ENCODE measurements around the gene CD164.
"Not testable (repeated sequence)": the region's sequence is repeated elsewhere in the genome, so short reads cannot be mapped to it uniquely, and the experiment has no call there.

CD164 gene

DNA sequence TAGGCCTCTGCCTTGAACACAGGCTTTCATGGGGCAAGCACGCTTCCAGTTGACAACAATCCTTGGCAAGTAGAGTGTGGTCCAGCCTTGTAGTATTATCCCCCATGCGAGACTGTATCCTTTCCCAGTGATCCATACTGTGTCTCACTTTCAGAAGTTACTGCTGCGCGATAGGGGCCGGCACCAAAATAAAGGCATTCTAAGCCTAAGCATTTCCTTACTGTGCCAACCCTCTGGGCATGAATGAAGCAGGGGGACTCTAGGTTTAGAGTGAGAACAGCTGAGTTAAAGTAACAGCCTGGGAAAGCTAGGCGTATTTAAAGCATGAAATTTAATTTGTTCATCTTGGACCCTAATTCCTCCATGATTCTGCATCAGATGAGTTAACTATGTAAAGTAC is 39.4 kb downstream of the CD164 start:
- DNase-seq (ENCODE audit: low spot score) = no peak

DNA sequence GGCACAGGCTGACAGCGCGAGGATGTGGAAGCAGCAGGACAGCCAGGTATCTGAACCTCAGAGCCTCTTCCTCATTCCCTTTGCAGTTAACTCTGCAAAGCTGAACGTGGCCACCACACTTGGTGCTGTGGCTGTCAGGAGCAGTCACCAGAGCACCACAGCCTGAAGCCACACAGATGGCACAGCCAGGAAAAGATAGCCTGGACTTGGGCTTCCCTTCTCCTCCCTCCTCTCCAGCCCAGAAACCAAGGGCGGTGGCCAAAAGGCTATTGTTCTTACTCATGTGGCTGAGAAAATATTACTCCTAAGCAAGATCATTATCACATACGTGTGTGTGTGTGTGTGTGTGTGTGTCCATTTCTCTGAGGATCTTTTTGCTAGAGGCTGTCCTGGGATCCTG is 39.8 kb downstream of the CD164 start:
- DNase-seq (ENCODE audit: low spot score) = no peak

DNA sequence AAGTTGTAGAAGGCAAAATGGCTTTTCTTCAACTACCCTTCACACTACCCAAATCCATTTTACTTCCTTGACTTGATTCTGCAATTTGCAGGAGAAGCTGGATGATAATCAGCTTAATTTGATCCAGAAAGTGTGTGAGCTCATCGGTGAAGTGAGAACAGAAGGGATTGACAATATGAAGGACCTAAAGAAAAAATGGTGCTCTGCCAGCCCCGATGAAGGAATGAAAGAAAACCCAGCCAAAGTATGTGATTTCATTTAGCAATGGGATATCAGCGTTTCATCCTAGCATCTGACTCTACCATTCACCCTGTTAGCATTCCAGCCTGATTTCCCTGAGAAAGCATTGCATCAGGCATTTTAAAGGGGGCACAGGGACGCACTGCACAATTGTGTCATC is 41.5 kb downstream of the CD164 start:
- DNase-seq (ENCODE audit: low spot score) = no peak

DNA sequence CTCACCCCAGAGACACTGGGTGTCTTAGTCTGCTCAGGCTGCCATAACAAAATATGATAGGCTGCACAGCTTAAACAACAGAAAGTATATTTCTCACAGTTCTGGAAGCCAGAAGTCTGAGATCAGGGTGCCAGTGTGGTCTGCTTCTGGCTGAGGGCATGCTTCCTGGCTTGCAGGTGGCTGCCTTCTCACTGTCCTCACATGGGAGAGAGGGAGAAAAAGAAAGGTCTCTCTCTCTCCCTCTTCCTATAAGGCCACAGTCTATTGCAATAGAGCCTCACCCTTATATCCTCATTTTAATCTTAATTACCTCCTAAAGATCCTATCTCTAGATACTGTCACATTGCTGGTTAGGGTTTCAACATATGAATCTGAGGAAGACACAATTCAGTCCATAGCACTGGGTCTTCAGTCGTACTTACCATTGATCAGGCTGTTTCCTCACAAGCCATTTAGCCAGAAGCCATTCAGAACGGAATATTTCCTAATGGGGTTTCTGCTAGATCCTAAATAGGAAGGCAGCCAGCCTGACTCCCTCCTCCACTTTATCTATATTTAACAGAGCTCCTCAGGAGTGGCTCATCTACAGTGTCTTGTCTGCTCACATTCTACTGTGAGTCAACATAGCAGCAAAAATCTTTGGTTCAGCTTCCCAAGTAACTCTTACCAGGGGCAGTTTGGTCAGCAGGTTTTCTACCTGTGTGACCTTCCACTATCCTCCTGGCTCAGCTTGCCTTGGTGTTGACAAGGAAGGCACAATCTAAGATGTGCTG is 42.2 kb downstream of the CD164 start:
- DNase-seq (ENCODE audit: low spot score) = no peak

DNA sequence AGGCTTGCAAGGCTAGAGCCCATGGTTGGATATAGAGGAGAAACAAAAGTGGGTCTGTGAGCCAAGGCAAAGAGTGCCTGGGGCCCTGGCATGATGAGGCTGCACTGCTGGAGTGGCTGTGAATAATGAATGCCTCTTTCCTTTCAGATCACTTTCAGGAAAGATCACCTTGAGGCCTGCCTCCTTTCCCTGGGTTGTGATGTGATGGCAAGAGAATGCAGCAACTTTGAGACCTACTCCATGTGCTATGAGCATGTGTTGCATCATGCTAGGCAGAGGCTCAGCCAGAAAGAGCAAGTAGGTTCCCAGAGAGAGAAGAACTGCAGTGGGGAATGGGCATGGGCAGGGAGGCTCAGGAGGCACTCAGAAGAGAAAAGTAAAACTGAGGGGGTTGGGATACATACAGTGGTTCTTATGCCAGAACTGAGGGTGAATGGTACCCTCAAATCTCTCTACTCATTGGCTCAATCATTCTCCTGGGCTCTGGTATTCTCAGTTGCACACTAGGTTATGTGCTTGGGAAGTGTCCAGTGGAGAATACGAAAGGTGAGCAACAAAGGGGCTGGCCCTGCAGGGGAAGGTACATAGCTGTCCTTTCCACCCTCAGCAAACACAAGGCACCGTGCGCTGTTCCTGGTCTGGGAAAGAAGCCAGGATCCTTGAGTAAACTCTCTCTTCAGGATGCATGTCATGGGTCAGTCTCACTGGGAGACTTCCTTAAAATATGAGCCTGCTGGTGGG is 45.9 kb downstream of the CD164 start:
- no peak for DNase-seq (ENCODE audit: low spot score)

DNA sequence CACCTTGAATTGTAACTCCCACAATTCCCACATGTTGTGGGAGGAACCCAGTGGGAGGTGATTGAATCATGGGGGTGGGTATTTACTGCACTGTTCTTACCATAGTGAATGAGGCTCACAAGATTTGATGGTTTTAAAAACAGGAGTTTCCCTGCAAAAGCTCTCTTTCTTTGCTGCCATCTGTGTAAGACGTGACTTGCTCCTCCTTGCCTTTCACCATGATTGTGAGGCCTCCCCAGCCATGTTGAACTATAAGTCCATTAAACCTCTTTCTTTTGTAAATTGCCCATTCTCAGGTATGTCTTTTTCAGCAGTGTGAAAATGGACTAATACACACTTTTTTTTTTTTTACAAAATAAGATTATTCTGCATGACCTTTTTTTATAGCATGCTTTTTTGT is 48.4 kb downstream of the CD164 start:
- DNase-seq (ENCODE audit: low spot score) = not testable (repeated sequence)

DNA sequence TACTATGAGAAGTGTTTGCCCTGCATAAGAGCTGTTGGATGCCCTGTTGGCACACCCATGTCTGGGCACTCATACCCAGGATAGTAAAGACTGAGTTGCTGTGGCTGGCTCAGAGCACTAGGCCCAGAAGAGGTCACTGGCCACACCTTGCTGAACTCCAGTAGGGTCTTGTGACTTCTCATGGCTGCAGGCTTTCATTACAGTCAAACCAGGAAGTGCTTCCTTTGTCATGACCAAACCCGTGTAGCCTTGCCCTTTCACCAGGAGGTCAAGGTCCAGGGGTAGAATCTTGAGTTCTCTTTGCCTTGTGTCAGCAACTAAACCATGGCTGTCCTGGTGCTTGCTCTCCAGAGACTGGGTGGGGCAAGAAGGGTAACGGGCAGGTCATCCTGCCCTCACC is 49.5 kb downstream of the CD164 start:
- no peak for DNase-seq (ENCODE audit: low spot score)

DNA sequence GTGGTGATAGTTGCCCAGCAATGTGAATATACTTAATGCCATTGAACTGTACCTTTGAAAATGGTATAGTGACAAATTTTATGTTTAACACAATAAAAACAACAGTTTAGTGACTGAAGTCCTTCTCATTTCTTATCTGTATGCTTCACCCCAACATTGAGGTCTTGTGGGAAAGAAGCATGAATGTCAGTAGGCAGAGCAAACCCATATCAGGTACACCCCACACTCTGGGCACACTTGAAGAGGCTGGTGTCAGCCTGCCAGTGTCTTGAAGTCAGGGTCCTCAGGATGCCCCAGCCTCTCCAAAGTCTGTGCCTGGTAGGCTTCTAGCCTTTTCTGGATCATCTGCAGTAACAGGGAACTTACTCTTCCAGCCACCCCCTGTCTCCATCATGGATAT is 51.2 kb downstream of the CD164 start:
- DNase-seq (ENCODE audit: low spot score) = no peak

DNA sequence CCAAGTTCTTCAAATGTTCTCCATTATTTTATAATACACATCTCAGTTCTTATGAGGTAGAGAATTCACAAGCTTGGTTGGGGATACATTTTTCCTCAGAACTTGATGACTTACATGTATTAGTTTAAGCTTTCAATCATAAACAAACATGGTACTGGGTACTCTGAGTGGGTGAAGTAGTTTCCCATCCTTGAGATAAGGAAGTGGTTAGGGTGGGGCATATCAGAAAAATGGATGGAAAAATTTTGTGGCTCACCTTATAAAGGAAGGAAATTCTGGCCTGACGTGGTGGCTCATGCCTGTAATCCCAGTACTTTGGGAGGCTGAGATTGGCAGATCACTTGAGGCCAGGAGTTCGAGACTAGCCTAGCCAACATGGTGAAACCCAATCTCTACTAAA is 52.0 kb downstream of the CD164 start:
- DNase-seq (ENCODE audit: low spot score) = no peak

DNA sequence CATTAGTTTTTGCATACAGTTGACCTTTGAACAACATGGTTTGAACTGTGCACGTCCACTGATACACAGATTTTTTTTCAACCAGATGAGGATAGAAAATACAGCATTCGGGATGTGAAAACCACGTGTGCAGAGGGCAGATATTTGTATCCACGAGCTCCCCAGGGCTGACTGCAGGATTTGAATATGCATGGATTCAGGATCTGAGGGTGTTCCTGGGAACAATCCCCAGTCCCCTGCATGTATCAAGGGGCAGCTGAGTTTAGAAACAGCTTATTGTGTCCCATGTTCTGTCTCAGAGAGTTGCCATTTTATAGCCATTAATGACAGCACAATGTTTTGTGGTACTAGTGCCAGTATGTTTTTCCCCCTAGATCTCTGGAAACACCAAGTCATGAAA is 53.6 kb downstream of the CD164 start:
- DNase-seq (ENCODE audit: low spot score) = no peak

DNA sequence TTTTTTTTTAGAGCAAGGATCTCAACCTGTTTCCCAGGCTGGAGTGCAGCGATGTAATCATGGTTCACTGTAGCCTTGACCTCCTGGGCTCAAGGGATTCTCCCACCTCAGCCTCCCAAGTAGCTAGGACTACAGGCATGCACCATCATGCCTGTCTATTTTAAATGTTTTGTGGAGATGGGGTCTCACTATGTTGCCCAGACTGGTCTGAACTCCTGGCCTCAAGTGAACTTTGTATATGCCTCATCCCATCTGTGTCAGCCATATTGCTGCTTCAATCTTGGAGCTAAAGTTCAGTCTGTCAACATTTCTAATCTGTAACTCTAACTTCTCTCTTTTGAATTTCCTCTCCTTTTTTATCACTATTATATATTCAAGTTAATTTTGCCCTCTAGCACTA is 54.3 kb downstream of the CD164 start:
- DNase-seq (ENCODE audit: low spot score) = no peak

DNA sequence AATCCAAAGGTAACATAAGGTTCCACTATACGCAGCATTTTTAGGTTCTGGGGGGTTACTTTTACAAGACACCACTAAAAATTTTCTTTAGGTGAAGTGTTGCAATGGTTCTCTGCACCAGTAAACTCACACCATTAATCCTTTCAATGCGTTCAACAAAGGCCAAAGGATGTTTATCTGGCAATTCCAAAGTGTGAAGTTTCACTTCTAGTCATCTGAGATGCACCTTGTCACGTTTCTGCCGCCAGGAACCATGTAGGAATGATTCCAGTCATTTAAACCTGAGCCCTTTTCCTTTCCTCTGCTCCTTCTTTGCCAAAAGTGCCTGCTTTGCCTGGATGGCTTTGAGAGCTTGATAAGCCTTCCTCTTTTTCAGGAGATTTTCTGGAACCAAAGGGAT is 54.8 kb downstream of the CD164 start:
- DNase-seq (ENCODE audit: low spot score) = no peak

DNA sequence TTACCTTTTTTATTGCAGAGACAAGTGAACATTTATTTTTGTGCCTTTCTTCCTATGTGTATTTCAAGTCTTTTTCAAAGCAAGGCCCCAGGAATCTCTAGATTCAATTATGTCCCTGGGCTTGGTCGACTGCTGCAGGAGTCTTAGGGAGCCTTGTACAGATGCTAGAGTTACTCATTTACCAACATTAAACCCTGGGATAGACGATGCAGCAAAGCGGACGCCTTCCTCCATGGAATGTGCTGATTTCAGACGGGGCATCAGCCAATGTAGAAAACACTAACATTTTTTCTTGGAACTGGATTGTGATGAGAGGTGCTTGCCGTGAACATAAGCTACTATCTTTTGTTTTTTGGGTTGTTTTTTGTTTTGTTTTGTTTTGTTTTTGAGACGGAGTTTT is 55.9 kb downstream of the CD164 start:
- no peak for DNase-seq (ENCODE audit: low spot score)

DNA sequence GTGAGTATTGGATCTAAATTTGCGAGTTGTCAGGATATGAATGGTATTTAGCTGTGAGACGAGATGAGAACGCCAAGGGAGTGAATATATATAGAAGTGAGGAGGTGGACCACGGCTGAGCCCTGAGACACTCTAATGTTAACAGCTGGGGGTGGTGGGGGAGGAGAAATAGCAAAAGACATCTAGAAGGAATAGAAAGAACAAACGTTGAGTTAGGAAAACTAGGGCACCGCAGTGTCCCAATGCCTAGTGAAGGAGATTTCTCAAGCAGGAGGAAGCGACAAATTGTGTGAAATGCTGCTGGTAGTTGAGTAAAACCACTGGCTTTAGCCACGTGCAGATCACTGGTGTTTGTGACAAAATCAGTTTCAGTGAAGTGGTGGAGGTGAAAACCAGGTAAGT is 56.9 kb downstream of the CD164 start:
- DNase-seq (ENCODE audit: low spot score) = no peak

DNA sequence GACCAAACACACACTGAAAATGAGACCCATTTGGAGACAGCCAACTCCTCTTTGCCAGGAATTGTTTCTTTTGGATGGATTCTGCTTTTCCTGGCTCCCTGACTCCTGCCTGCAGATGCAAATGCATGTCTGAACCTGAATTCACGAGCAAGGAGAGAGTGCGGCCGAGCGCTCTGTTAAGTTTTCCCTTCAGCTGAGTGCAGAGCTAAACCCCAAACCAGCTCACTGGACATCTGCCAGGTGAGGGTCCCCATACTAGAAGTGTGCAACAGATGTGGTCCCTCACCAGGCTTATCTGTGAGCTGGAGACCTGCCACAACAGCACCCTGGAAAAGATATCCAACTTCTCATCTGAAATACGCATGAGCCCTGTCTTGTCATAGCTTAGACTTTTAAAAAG is 59.0 kb downstream of the CD164 start:
- no peak for DNase-seq (ENCODE audit: low spot score)

DNA sequence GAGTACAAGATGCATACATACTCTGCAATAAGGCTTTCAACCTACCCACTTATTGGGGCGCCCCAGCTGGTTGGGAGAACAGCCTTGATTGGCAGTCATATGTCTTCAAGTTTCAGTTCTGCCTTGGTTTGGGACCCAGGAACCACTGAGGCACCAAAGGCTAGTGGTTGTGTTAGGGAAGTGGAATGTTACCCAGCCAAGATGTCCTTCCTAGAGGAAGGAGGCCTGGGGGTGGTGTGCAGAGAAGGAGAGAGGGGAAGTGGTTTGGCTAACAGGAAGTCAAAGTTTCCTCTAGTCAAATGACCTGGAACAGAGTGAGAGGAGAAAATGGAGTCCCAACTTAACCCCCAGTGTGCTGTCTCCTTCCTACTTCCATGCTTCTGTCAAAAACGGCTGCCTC is 59.4 kb downstream of the CD164 start:
- DNase-seq (ENCODE audit: low spot score) = no peak

DNA sequence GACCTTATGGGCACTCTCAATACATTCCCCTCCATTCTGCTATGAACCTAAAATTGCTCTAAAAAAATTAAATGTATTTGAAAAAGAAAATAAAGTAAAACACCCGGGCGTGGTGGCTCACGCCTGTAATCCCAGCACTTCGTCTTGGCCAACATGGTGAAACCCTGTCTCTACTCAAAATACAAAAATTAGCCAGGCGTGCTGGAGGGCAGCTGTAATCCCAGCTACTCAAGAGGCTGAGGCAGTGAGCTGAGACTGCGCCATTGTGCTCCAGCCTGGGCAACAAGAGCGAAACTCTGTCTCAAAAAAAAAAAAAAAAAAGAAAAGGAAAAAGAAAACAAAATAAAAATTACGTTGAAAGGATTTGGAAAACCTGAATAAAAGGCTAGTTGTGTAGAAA is 60.5 kb downstream of the CD164 start:
- no peak for DNase-seq (ENCODE audit: low spot score)

DNA sequence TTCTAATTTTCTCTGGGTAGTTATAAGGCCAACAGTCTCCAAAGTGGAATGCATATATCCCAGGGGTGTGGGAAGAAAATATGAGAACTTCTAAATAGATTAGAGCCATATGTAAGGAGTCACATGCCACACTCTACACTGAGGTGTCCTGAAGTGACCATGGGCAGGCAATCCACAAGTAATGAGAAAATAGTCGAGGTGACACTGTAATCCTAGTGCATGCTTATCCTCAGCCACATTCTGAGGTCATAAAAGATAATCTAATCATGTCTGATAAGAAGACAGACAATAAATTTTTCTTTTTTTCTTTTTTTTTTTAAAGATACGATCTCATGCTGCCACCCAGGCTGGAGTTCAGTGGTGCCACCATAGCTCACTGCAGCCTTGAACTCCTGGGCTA is 62.2 kb downstream of the CD164 start:
- no peak for DNase-seq (ENCODE audit: low spot score)

DNA sequence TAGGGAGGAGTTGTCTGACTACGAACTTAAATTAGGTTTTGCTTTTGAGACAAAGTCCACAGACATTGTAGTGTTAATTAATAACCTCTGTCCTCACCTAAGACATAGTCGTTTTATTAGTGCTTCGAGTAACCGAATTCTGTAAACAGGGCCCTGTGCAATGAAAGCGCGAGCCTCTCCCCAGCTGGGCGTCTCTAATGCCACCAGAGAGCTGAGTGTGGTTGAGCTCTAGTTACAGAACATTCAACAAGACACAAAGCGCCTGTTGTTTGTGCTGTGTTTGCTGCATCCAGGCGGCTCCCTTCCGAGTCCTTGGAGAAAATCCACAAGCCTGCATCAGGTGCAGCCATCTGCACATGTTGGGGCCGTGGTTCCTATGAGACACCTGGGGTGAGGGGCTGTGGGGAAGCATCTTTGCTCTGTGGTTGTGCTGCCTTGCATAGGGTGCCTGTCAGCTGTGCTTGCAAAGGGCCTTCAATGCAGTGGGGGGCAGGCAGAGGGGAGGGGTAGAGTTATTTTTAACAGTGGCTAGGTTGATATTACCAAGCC is 63.9 kb downstream of the CD164 start:
- DNase-seq (ENCODE audit: low spot score) = no peak

DNA sequence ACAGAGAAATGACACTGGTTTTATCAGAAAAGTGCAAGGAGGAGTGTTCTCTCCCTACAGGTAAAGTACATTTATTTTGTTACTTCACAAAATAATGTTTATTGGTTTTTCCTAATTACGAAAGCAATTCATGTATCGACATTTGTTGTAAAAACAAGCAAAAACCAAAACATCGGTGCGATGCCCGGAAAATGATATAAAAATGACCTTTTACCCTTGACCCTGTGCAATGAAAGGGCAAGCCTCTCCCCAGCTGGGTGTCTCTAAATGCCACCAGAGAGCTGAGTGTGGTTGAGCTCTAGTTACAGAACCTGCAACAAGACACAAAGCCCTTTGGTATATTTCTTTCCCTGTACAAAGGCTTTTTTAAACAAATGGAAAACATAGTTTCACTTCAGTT is 65.4 kb downstream of the CD164 start:
- no peak for DNase-seq (ENCODE audit: low spot score)
